Measurements from ENCODE around the gene CCDC12. TPM values are rescaled to one million over a fixed set of nuclear protein-coding genes. Genes with fewer than 3 reads are reported as not detected.

Gene CCDC12
- total and polyA plus RNA-seq, 2 experiments from 2014 or later = 17.4 to 43.8 TPM

- Histone ChIP-seq H3F3A (ENCODE audit: insufficient read depth) (no peaks in the 10 kb centered on the region), H3K4me3 (no peak overlapping the region), H3K9me3 (ENCODE audit: low read depth) (no peaks in the 10 kb centered on the region), H3K36me3 (ENCODE audit: low read depth) (no peaks in the 10 kb centered on the region), H3K4me2 (ENCODE audit: unreplicated experiment) (no peak overlapping the region), H3K79me2 (ENCODE audit: insufficient read depth) (no peaks in the 10 kb centered on the region), H3K27me3 (replicated peaks; ENCODE audit: insufficient read depth) (no peaks in the 10 kb centered on the region), H3K9me2 (ENCODE audit: insufficient read depth) (no peaks in the 10 kb centered on the region), H3K9ac (no peak overlapping the region), H3K4me1 (ENCODE audit: insufficient read depth) (peaks cover 3% of the 10 kb centered on the region; the same call in 1 of the 2 replicates), H2AFZ (no peak overlapping the region), H3K27ac (no peak overlapping the region), H4K20me1 (ENCODE audit: insufficient read depth) (no peaks in the 10 kb centered on the region)
- 84 to 86% methylated on average over 18 to 22 of the region's 22 CpGs for WGBS, 2 experiments (ENCODE audit: low coverage in 1 of 2, low lambda C conversion rate in 2 of 2, missing lambda C conversion rate in 2 of 2)
- in situ Hi-C loops (cut with MboI) = loop anchor here (10.0 kb wide), 1 partner anchor 185 kb away; the partner anchor contains the start of gene PRSS50
- no peak for DNase-seq
- no peak for TF ChIP-seq EZH2phosphoT487 (IDR thresholded peaks at IDR 0.05; ENCODE audit: insufficient read depth, low read depth)
- no peak for TF ChIP-seq EZH2 (IDR thresholded peaks at IDR 0.05; ENCODE audit: insufficient read depth, poor library complexity, severe bottlenecking)
Observed at GRCh38 chr3:46899151-46900006, 77.2 kb downstream of the CCDC12 start.

- H3K27me3 ChIP-seq (replicated peaks; ENCODE audit: insufficient read depth) = no peaks in the 10 kb centered on the region
- no peaks in the 10 kb centered on the region for H3K9me3 ChIP-seq (ENCODE audit: low read depth)
- no peak overlapping the region for H2AFZ ChIP-seq
- H3K9ac ChIP-seq = no peak overlapping the region
- H3K4me3 ChIP-seq = no peak overlapping the region
- no peak for TF ChIP-seq EZH2phosphoT487 (IDR thresholded peaks at IDR 0.05; ENCODE audit: insufficient read depth, low read depth)
- TF ChIP-seq EZH2 (IDR thresholded peaks at IDR 0.05; ENCODE audit: insufficient read depth, poor library complexity, severe bottlenecking) = no peak
- DNase-seq = no peak
- H3K79me2 ChIP-seq (ENCODE audit: insufficient read depth) = no peaks in the 10 kb centered on the region
- H3K36me3 ChIP-seq (ENCODE audit: low read depth) = no peaks in the 10 kb centered on the region
- H3K4me2 ChIP-seq (ENCODE audit: unreplicated experiment) = no peak overlapping the region
- H3K4me1 ChIP-seq (ENCODE audit: insufficient read depth) = peaks cover 2% of the 10 kb centered on the region; the same call in 1 of the 2 replicates
- in situ Hi-C loops (cut with MboI) = loop anchor here (10.0 kb wide), 1 partner anchor 184 kb away; the partner anchor contains the start of gene PRSS50
- no peak overlapping the region for H3K27ac ChIP-seq
- 78 to 89% methylated on average over 38 to 71 of the region's 71 CpGs for WGBS, 2 experiments (ENCODE audit: low coverage in 1 of 2, low lambda C conversion rate in 2 of 2, missing lambda C conversion rate in 2 of 2)
- no peaks in the 10 kb centered on the region for H3F3A ChIP-seq (ENCODE audit: insufficient read depth)
- no peaks in the 10 kb centered on the region for H3K9me2 ChIP-seq (ENCODE audit: insufficient read depth)
- no peaks in the 10 kb centered on the region for H4K20me1 ChIP-seq (ENCODE audit: insufficient read depth)
Observed at GRCh38 chr3:46898321-46899150, 78.0 kb downstream of the CCDC12 start.

GRCh38 chr3:46897829-46898320, 78.7 kb downstream of the CCDC12 start:
- H3K4me1 ChIP-seq (ENCODE audit: insufficient read depth) = no peaks in the 10 kb centered on the region
- H3K9me3 ChIP-seq (ENCODE audit: low read depth) = no peaks in the 10 kb centered on the region
- H3K9me2 ChIP-seq (ENCODE audit: insufficient read depth) = no peaks in the 10 kb centered on the region
- H3K79me2 ChIP-seq (ENCODE audit: insufficient read depth) = no peaks in the 10 kb centered on the region
- H3K4me3 ChIP-seq = no peak overlapping the region
- no peak overlapping the region for H3K4me2 ChIP-seq (ENCODE audit: unreplicated experiment)
- H2AFZ ChIP-seq = no peak overlapping the region
- no peak overlapping the region for H3K27ac ChIP-seq
- no peak for TF ChIP-seq EZH2 (IDR thresholded peaks at IDR 0.05; ENCODE audit: insufficient read depth, poor library complexity, severe bottlenecking)
- TF ChIP-seq EZH2phosphoT487 (IDR thresholded peaks at IDR 0.05; ENCODE audit: insufficient read depth, low read depth) = no peak
- no peak for DNase-seq
- no peaks in the 10 kb centered on the region for H4K20me1 ChIP-seq (ENCODE audit: insufficient read depth)
- 72 to 78% methylated on average over 15 of the region's 15 CpGs for whole genome bisulfite sequencing, 2 experiments (ENCODE audit: low coverage in 1 of 2, low lambda C conversion rate in 2 of 2, missing lambda C conversion rate in 2 of 2)
- no peaks in the 10 kb centered on the region for H3F3A ChIP-seq (ENCODE audit: insufficient read depth)
- H3K27me3 ChIP-seq (replicated peaks; ENCODE audit: insufficient read depth) = no peaks in the 10 kb centered on the region
- in situ Hi-C loops (cut with MboI) = loop anchor here (10.0 kb wide), 1 partner anchor 183 kb away; the partner anchor contains the start of gene PRSS50
- no peaks in the 10 kb centered on the region for H3K36me3 ChIP-seq (ENCODE audit: low read depth)
- no peak overlapping the region for H3K9ac ChIP-seq

- Histone ChIP-seq H3K4me2 (ENCODE audit: unreplicated experiment) (no peak overlapping the region), H3K4me3 (no peak overlapping the region), H3K9me2 (ENCODE audit: insufficient read depth) (no peaks in the 10 kb centered on the region), H3K9ac (no peak overlapping the region), H3F3A (ENCODE audit: insufficient read depth) (no peaks in the 10 kb centered on the region), H3K4me1 (ENCODE audit: insufficient read depth) (no peaks in the 10 kb centered on the region), H3K27me3 (replicated peaks; ENCODE audit: insufficient read depth) (no peaks in the 10 kb centered on the region), H2AFZ (no peak overlapping the region), H4K20me1 (ENCODE audit: insufficient read depth) (no peaks in the 10 kb centered on the region), H3K36me3 (ENCODE audit: low read depth) (no peaks in the 10 kb centered on the region), H3K79me2 (ENCODE audit: insufficient read depth) (no peaks in the 10 kb centered on the region), H3K9me3 (ENCODE audit: low read depth) (no peaks in the 10 kb centered on the region), H3K27ac (no peak overlapping the region)
- in situ Hi-C loops (cut with MboI) = loop anchor here (10.0 kb wide), 1 partner anchor 182 kb away; the partner anchor contains the start of gene PRSS50
- DNase-seq = no peak
- 72 to 76% methylated on average over 2 of the region's 2 CpGs for WGBS, 2 experiments (ENCODE audit: low coverage in 1 of 2, low lambda C conversion rate in 2 of 2, missing lambda C conversion rate in 2 of 2)
- TF ChIP-seq EZH2 (IDR thresholded peaks at IDR 0.05; ENCODE audit: insufficient read depth, poor library complexity, severe bottlenecking) = no peak
Observed at GRCh38 chr3:46897031-46897430, 79.5 kb downstream of the CCDC12 start.

Measured in GM23248 (cell line).